ENCODE measurements around the gene NRSN2. TPM values are rescaled to one million over a fixed set of nuclear protein-coding genes. Genes with fewer than 3 reads are reported as not detected.
"Not testable (repeated sequence)": the region's sequence is repeated elsewhere in the genome, so short reads cannot be mapped to it uniquely, and the experiment has no call there.

NRSN2 gene
- polyA plus RNA-seq, 3 donors, result 46.1 to 53.6 (median 51.9) TPM

DNA sequence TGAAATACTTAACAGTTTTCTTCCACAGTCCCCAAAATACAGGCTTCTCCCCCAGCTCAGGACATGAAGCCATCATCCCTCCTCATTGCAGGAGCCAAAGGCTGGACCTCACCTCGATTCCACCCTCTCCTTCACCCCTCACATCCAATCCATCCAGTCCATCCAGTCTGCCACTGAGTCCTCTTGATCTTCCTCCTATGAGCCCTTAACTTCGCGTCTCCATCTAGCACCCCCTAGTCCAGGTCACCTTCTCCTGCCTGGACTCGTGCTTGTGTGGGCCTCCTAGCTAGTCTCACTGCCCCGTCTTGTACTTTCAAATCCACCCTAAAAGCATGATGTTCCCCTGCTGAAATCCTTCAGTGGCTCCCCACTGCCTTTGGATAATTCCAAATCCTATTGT, 37.0 kb downstream of the NRSN2 start:
- DNase-seq (ENCODE audit: extremely low read depth in 1 of 11, low read depth in 9 of 11, low spot score in 4 of 11), result no peak

GRCh38 chr20:384723-385122, 37.8 kb downstream of the NRSN2 start:
- DNase-seq (ENCODE audit: extremely low read depth in 1 of 11, low read depth in 9 of 11, low spot score in 4 of 11), result no peak

- no peak for DNase-seq (ENCODE audit: extremely low read depth in 1 of 11, low read depth in 9 of 11, low spot score in 4 of 11)
Observed at GRCh38 chr20:385448-385847, 38.5 kb downstream of the NRSN2 start.

- not testable (repeated sequence) for DNase-seq (ENCODE audit: extremely low read depth in 1 of 11, low read depth in 9 of 11, low spot score in 4 of 11)
Observed at GRCh38 chr20:386634-387033, 39.7 kb downstream of the NRSN2 start.

- DNase-seq (ENCODE audit: extremely low read depth in 1 of 11, low read depth in 9 of 11, low spot score in 4 of 11), result no peak
Observed at GRCh38 chr20:387520-387919, 40.6 kb downstream of the NRSN2 start.

GRCh38 chr20:388034-388994, 41.4 kb downstream of the NRSN2 start:
- DNase-seq (ENCODE audit: extremely low read depth in 1 of 11, low read depth in 9 of 11, low spot score in 4 of 11), result no peak

DNA sequence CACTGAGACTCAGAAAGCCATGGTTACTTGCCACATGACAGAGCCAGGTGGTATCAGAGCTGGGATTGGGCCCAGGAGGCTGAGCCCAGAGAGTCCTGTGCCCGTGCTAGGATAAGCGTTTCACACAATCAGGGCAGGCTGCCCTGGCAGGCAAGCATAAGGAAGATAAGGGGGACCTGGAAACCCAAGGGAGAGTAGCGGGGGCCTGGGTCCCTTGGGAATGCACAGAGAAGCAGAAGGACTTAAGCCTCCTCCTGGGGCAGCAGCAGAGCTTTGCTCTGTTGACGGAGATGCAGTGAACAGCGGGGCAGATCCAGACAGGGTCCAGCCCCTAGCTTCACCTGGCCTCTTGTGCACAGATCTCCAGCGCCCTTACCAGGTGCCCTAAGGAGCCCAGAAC, 42.3 kb downstream of the NRSN2 start:
- DNase-seq (ENCODE audit: extremely low read depth in 1 of 11, low read depth in 9 of 11, low spot score in 4 of 11), result no peak

GRCh38 chr20:391041-391711, 44.3 kb downstream of the NRSN2 start:
- DNase-seq (ENCODE audit: extremely low read depth in 1 of 11, low read depth in 9 of 11, low spot score in 4 of 11), result no peak

- DNase-seq (ENCODE audit: extremely low read depth in 1 of 11, low read depth in 9 of 11, low spot score in 4 of 11), result not testable (repeated sequence)
Observed at GRCh38 chr20:393296-393695, 46.4 kb downstream of the NRSN2 start.

DNA sequence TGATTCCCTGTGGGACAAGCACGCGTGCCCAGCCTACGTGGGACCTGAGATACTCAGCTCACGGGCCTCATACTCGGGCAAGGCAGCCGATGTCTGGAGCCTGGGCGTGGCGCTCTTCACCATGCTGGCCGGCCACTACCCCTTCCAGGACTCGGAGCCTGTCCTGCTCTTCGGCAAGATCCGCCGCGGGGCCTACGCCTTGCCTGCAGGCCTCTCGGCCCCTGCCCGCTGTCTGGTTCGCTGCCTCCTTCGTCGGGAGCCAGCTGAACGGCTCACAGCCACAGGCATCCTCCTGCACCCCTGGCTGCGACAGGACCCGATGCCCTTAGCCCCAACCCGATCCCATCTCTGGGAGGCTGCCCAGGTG, 49.3 kb downstream of the NRSN2 start:
- DNase-seq (ENCODE audit: extremely low read depth in 1 of 11, low read depth in 9 of 11, low spot score in 4 of 11), result no peak

DNA sequence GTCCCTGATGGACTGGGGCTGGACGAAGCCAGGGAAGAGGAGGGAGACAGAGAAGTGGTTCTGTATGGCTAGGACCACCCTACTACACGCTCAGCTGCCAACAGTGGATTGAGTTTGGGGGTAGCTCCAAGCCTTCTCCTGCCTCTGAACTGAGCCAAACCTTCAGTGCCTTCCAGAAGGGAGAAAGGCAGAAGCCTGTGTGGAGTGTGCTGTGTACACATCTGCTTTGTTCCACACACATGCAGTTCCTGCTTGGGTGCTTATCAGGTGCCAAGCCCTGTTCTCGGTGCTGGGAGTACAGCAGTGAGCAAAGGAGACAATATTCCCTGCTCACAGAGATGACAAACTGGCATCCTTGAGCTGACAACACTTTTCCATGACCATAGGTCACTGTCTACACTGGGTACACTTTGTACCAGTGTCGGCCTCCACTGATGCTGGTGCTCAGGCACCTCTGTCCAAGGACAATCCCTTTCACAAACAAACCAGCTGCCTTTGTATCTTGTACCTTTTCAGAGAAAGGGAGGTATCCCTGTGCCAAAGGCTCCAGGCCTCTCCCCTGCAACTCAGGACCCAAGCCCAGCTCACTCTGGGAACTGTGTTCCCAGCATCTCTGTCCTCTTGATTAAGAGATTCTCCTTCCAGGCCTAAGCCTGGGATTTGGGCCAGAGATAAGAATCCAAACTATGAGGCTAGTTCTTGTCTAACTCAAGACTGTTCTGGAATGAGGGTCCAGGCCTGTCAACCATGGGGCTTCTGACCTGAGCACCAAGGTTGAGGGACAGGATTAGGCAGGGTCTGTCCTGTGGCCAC, 49.9 kb downstream of the NRSN2 start:
- no peak for DNase-seq (ENCODE audit: extremely low read depth in 1 of 11, low read depth in 9 of 11, low spot score in 4 of 11)

DNA sequence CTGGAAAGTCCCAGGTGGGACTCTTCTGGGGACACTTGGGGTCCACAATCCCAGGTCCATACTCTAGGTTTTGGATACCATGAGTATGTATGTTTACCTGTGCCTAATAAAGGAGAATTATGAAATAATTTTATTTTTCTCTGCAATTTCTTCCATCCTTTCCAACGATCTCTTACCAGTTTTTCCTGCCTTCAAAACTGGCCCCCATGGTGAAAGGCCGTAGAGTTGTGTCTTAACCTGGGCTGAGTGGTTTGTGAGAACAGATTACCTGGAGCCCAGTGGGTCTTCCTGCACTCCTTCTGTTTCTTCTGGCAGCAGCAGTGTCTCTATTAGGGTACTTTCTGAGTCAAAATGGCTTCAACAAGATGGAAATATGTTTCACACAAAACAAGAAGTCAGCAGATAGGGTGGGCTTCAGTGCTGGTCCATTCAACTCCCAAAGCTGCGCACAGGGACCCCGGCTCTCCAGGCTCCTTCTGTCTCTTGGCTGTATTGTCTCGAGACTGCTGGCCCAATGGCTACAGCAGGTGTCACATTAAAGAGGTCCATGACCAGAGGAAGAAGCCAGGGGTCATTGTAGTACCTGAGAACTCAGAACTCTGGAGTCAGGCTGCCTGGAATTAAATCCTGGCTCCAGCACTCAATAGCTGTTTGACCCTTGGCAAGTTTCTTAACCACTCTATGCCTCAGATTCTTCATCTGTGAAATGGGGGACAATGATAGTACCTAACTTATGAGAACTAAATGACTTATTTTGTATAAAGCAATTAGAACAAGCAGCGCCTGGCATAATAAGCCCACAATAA, 50.7 kb downstream of the NRSN2 start:
- no peak for DNase-seq (ENCODE audit: extremely low read depth in 1 of 11, low read depth in 9 of 11, low spot score in 4 of 11)

DNA sequence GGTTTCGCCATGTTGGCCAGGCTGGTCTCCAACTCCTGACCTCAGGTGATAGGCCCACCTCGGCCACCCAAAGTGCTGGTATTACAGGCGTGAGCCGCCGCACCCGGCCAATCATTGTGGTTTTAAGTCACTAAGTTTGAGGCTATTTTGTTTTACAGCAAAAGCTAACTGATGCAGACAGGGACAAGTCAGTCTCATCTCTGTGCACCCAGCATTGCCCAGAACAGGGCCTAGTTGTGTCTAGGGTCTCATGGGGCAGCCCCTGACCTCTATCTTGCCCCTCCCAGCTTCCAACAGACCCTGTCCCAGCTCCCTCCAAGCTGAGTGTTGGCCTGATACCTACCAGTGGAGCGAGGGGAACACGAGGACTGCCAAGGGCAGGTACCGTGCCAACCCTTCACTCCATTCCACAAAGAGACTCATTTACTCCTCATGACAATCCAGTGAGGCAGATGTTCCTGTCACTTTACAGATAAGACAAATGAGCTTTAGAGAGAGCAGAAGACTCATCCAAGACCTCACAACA, 52.3 kb downstream of the NRSN2 start:
- no peak for DNase-seq (ENCODE audit: extremely low read depth in 1 of 11, low read depth in 9 of 11, low spot score in 4 of 11)

DNA sequence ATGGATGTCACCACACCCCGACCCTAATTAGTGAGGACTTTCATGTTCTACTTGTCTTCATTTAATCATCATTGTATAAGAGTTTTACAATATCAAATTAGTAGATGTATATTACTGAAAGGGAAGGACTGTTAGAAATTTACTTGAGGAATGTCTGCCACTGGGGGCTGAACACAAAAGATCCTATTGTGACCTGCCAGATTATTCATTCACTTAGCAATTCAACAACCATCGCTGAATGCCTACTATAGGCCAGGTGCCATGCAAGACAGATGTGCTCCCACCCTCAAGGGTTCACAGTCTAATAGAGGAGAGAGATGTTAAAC, 53.2 kb downstream of the NRSN2 start:
- DNase-seq (ENCODE audit: extremely low read depth in 1 of 11, low read depth in 9 of 11, low spot score in 4 of 11), result no peak

DNA sequence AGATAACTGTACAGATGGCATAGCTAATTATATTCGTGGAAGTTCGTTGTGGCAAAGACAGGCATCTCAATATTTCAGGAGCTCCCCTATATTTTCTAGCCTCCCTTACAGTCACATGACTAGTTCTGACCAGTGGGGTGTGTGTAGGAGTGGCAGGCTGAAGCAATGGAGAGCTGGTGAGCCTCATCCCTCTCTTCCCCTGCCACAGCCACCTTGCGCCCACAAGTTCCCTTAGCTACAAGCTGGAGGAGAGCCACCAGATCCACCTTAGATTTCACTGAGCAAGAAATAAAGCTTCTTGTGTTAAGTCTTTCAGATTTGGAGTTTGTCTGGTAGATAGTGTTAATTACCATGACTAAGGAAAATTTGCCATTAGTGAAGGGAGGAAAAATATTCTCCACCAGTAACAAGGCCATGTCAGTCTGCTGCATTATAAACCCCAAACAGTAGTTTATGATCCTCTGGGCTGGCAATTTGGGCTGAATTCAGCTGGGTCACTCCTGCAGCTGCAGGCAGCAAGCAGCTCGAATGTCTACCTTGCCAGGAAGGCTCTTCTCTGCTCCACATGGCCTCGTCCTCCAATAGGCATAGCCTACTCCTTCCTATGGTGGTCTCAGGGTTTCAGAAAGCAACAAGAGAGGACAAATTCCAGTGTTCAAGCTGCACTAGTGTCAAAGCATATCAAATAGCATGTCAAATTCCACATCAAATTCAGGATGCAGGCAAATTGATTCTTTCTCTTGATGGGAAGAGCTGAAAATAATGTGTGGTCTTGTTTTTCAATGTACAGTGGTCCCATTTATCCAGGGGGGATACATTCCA, 53.8 kb downstream of the NRSN2 start:
- no peak for DNase-seq (ENCODE audit: extremely low read depth in 1 of 11, low read depth in 9 of 11, low spot score in 4 of 11)

GRCh38 chr20:401682-402495, 55.0 kb downstream of the NRSN2 start:
- DNase-seq (ENCODE audit: extremely low read depth in 1 of 11, low read depth in 9 of 11, low spot score in 4 of 11), result no peak

- DNase-seq (ENCODE audit: extremely low read depth in 1 of 11, low read depth in 9 of 11, low spot score in 4 of 11), result no peak
Observed at GRCh38 chr20:402496-402885, 55.6 kb downstream of the NRSN2 start.
